Lung (tissue), 12 donors: Measurements from ENCODE around the gene MTAP. TPM values are rescaled to one million over a fixed set of nuclear protein-coding genes. Genes with fewer than 3 reads are reported as not detected.

Experiments used
- ATAC-seq: fragments of 200-7000 bp; cut with Tn5 transposase; one replicate; pipeline ENCODE4 v1.9.1; 2020; ENCODE audit warnings: moderate number of reproducible peaks; ENCODE audit not compliant: insufficient read depth, low FRiP score
- DNase-seq, 3 donors: peaks; one replicate each; pipeline ENCODE4 v3.0.0-alpha.2; 2013 to 2017
- H3K27ac ChIP-seq, 2 donors: one replicate each; pipeline ENCODE4 v1.5.1; 2013; ENCODE audit warnings: mild to moderate bottlenecking in 2 of 2, moderate library complexity in 2 of 2, control low read depth in 1 of 2, inconsistent platforms in 1 of 2, low read depth in 1 of 2, low read length in 1 of 2
- H3K27me3 ChIP-seq, 3 donors: one replicate each; pipeline ENCODE4 v1.5.1; 2013; ENCODE audit warnings: low read length in 2 of 3; ENCODE audit not compliant: control insufficient read depth in 3 of 3, insufficient read depth in 3 of 3
- H3K36me3 ChIP-seq, 4 donors: one replicate each; pipeline ENCODE4 v1.5.1; 2013; ENCODE audit warnings: low read length in 4 of 4, mild to moderate bottlenecking in 1 of 4, moderate library complexity in 1 of 4; ENCODE audit not compliant: control insufficient read depth in 4 of 4, insufficient read depth in 4 of 4
- H3K4me1 ChIP-seq, 5 donors: one replicate each; pipeline ENCODE4 v1.5.1; 2013; ENCODE audit warnings: low read length in 5 of 5, mild to moderate bottlenecking in 2 of 5, moderate library complexity in 1 of 5; ENCODE audit not compliant: control insufficient read depth in 5 of 5, insufficient read depth in 5 of 5
- H3K4me3 ChIP-seq: one replicate; pipeline ENCODE4 v1.5.1; 2013; ENCODE audit warnings: mild to moderate bottlenecking, control low read depth, moderate library complexity
- H3K9ac ChIP-seq, 2 donors: one replicate each; pipeline ENCODE4 v1.5.1; 2013; ENCODE audit warnings: low read length in 2 of 2, control low read depth in 1 of 2; ENCODE audit not compliant: insufficient read depth in 1 of 2
- H3K9me3 ChIP-seq, 4 donors: one replicate each; pipeline ENCODE4 v1.5.1; 2013; ENCODE audit warnings: low read length in 3 of 4, mild to moderate bottlenecking in 1 of 4, moderate library complexity in 1 of 4; ENCODE audit not compliant: control insufficient read depth in 4 of 4, insufficient read depth in 3 of 4
- WGBS, 2 donors: extraction: QIAGEN DNeasy Blood & Tissue Kit; methylation state at CpG; one replicate each; pipeline ENCODE4 v1.1.7; 2013; 5-methylcytosine and 5-hydroxymethylcytosine counted together
- polyA plus RNA-seq, 2 donors: library from polyadenylated mRNA; stranded (reverse); fragments of 200-250 nt; gene quantifications; one replicate each; pipeline ENCODE4 v1.2.1, GENCODE V29; 2013
- total RNA-seq, 2 donors: library from RNA; depleted of rRNA in 1 of 2; stranded (reverse); fragments of >200 nt in 1 of 2; gene quantifications; one replicate each; pipeline ENCODE4 v1.2.1, GENCODE V29; 2014 to 2021
- TF ChIP-seq, protein P1 (sequence below): IDR thresholded peaks from 2 replicates; pipeline ENCODE4 v1.5.1; 2012; ENCODE audit warnings: mild to moderate bottlenecking; ENCODE audit errors: control extremely low read depth, extremely low read depth
- donor health status: control.
- donor health status: control.
- donor health status: Bipolar disorder and iron deficiency.
- donor health status: healthy.
- donor health status: DM: yes; HTN: yes; CAD: no.

Gene MTAP
- total and polyA plus RNA-seq, 4 donors: 10.0 to 31.5 (median 18.8) TPM

DNA sequence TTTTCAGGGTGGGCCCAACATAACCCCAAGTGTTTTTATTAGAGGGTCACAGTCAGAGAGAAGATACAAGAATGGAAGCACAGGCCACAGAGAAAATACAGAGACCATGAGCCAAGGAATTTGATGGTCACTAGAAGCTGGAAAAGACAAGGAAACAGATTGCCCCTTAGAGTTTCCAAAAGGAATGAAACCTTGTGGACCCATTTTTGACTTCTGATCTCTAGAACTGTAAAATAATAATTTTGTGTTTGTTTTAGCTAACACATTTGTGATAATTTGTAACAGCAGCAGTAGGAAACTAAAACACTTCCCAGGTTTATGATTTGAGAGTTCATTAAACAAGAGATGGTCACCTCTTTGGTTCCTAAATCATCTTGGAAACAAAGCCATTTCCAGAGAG is 169.9 kb downstream of the MTAP start:
- no peak for ATAC-seq
- Histone ChIP-seq H3K4me1 (peaks cover 0 to 13% (median 0%) of the 10 kb centered on the region in 5 donors), H3K27ac (no peak overlapping the region), H3K9ac (no peak overlapping the region), H3K36me3 (no peaks in the 10 kb centered on the region), H3K4me3 (no peak overlapping the region), H3K27me3 (peaks cover 0 to 96% (median 93%) of the 10 kb centered on the region in 3 donors), H3K9me3 (peaks cover 0 to 25% (median 0%) of the 10 kb centered on the region in 4 donors)
- TF ChIP-seq, protein P1, sequence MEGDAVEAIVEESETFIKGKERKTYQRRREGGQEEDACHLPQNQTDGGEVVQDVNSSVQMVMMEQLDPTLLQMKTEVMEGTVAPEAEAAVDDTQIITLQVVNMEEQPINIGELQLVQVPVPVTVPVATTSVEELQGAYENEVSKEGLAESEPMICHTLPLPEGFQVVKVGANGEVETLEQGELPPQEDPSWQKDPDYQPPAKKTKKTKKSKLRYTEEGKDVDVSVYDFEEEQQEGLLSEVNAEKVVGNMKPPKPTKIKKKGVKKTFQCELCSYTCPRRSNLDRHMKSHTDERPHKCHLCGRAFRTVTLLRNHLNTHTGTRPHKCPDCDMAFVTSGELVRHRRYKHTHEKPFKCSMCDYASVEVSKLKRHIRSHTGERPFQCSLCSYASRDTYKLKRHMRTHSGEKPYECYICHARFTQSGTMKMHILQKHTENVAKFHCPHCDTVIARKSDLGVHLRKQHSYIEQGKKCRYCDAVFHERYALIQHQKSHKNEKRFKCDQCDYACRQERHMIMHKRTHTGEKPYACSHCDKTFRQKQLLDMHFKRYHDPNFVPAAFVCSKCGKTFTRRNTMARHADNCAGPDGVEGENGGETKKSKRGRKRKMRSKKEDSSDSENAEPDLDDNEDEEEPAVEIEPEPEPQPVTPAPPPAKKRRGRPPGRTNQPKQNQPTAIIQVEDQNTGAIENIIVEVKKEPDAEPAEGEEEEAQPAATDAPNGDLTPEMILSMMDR: no peak
- DNase-seq: no peak

DNA sequence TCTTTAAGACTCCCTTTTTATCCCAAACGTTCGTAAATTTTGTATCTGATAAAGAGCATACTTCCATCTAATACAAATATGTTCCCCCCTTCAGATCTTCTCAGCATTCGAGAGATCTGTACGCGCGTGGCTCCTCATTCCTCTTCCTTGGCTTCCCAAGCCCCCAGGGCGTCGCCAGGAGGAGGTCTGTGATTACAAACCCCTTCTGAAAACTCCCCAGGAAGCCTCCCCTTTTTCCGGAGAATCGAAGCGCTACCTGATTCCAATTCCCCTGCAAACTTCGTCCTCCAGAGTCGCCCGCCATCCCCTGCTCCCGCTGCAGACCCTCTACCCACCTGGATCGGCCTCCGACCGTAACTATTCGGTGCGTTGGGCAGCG is 171.9 kb downstream of the MTAP start:
- Histone ChIP-seq H3K9ac (no peak overlapping the region), H3K9me3 (peaks cover 0 to 16% (median 0%) of the 10 kb centered on the region in 4 donors), H3K27me3 (peaks cover 0 to 94% (median 86%) of the 10 kb centered on the region in 3 donors), H3K4me1 (peaks cover 0 to 13% (median 0%) of the 10 kb centered on the region in 5 donors), H3K4me3 (peak overlapping the region; percentile 24), H3K27ac (no peak overlapping the region), H3K36me3 (no peaks in the 10 kb centered on the region)
- ATAC-seq (no peak), DNase-seq (no peak)
- TF ChIP-seq, protein P1: no peak
- WGBS, 2 donors: 4% methylated on average over 21 of the region's 21 CpGs

DNA sequence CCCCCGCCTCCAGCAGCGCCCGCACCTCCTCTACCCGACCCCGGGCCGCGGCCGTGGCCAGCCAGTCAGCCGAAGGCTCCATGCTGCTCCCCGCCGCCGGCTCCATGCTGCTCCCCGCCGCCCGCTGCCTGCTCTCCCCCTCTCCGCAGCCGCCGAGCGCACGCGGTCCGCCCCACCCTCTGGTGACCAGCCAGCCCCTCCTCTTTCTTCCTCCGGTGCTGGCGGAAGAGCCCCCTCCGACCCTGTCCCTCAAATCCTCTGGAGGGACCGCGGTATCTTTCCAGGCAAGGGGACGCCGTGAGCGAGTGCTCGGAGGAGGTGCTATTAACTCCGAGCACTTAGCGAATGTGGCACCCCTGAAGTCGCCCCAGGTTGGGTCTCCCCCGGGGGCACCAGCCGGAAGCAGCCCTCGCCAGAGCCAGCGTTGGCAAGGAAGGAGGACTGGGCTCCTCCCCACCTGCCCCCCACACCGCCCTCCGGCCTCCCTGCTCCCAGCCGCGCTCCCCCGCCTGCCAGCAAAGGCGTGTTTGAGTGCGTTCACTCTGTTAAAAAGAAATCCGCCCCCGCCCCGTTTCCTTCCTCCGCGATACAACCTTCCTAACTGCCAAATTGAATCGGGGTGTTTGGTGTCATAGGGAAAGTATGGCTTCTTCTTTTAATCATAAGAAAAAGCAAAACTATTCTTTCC is 172.4 kb downstream of the MTAP start:
- Histone ChIP-seq H3K9me3 (peaks cover 0 to 16% (median 0%) of the 10 kb centered on the region in 4 donors), H3K27me3 (peaks cover 0 to 94% (median 86%) of the 10 kb centered on the region in 3 donors), H3K4me1 (peaks cover 0 to 13% (median 0%) of the 10 kb centered on the region in 5 donors), H3K9ac (no peak overlapping the region), H3K27ac (no peak overlapping the region), H3K4me3 (peak overlapping the region; percentile 24), H3K36me3 (no peaks in the 10 kb centered on the region)
- peak; percentile 63 for ATAC-seq
- DNase-seq: peak in 1 of 3 donors; percentile 33
- WGBS, 2 donors: 1 to 2% methylated on average over 45 to 51 of the region's 51 CpGs
- TF ChIP-seq, protein P1: no peak
